Stimulated activated CD8-positive, alpha-beta memory T cell treated with anti-CD3 and anti-CD28 coated beads, Interleukin-7, amount 100 ng/mL, for 48 hours (primary cell): ENCODE data around the gene CARNS1.

Experiments used
- DNase-seq, 2 donors: peaks; one replicate each; pipeline ENCODE4 v3.0.0-alpha.2; 2020; ENCODE audit warnings: low read depth in 1 of 2; ENCODE audit errors: extremely low read depth in 1 of 2

The CARNS1 gene

GRCh38 chr11:67375320-67376055, 40.0 kb upstream of the CARNS1 start:
- DNase-seq = no peak

GRCh38 chr11:67376063-67376820, 39.2 kb upstream of the CARNS1 start:
- no peak for DNase-seq

- DNase-seq = no peak
Observed at GRCh38 chr11:67376873-67377808, 38.3 kb upstream of the CARNS1 start.

- no peak for DNase-seq
Observed at GRCh38 chr11:67378544-67378943, 36.9 kb upstream of the CARNS1 start.

- no peak for DNase-seq
Observed at GRCh38 chr11:67379061-67380058, 36.1 kb upstream of the CARNS1 start.

- no peak for DNase-seq
Observed at GRCh38 chr11:67381244-67381972, 34.1 kb upstream of the CARNS1 start.

GRCh38 chr11:67382276-67383136, 33.0 kb upstream of the CARNS1 start:
- DNase-seq = peak; percentile 69 to 71

GRCh38 chr11:67384851-67385366, 30.6 kb upstream of the CARNS1 start:
- no peak for DNase-seq

- no peak for DNase-seq
Observed at GRCh38 chr11:67387069-67387468, 28.4 kb upstream of the CARNS1 start.

- no peak for DNase-seq
Observed at GRCh38 chr11:67387518-67387917, 28.0 kb upstream of the CARNS1 start.

GRCh38 chr11:67389477-67389876, 26.0 kb upstream of the CARNS1 start:
- no peak for DNase-seq

GRCh38 chr11:67390947-67391303, 24.6 kb upstream of the CARNS1 start:
- DNase-seq = no peak

- DNase-seq = peak; percentile 87 to 88
Observed at GRCh38 chr11:67391304-67392182, 23.9 kb upstream of the CARNS1 start, which contains the start of gene RAD9A. Gene RAD9A, plus strand, starts transcription at chr11:67391986. Its CDS starts 59 bp downstream, at chr11:67392045.

- DNase-seq = no peak
Observed at GRCh38 chr11:67392183-67392715, 23.2 kb upstream of the CARNS1 start.

GRCh38 chr11:67393437-67393836, 22.0 kb upstream of the CARNS1 start:
- no peak for DNase-seq

- no peak for DNase-seq
Observed at GRCh38 chr11:67393990-67394389, 21.5 kb upstream of the CARNS1 start.
